Keratinocyte (primary cell): ENCODE data around the gene CFP. TPM values are rescaled to one million over a fixed set of nuclear protein-coding genes. Genes with fewer than 3 reads are reported as not detected.

Experiments used
- DNase-seq: peaks from one replicate; pipeline ENCODE4 v3.0.0-alpha.2; 2011; ENCODE audit warnings: low read depth, missing footprints, low spot score
- FAIRE-seq: peaks from 2 replicates; lab custom pipeline; 2011; peaks lifted over from hg19 to GRCh38; lab: Jason Lieb, UNC
- H2AFZ ChIP-seq: 2 replicates; pipeline ENCODE4 v1.6.0; 2012; ENCODE audit warnings: low read length, control low read depth, inconsistent platforms; ENCODE audit not compliant: control insufficient read depth
- H3K27ac ChIP-seq: 2 replicates; pipeline ENCODE4 v1.5.1; 2011; ENCODE audit warnings: low read length; ENCODE audit not compliant: control insufficient read depth, insufficient read depth
- H3K27me3 ChIP-seq: 3 replicates; pipeline ENCODE4 v1.6.0; 2011; ENCODE audit warnings: low read length; ENCODE audit not compliant: control insufficient read depth, insufficient read depth; ENCODE audit errors: extremely low read depth
- H3K36me3 ChIP-seq, 2 experiments: 2 replicates in 1 of 2; 3 replicates in 1 of 2; pipeline ENCODE4 v1.5.1; 2011; ENCODE audit warnings: low read length in 2 of 2, mild to moderate bottlenecking in 1 of 2; ENCODE audit not compliant: control insufficient read depth in 2 of 2, insufficient read depth in 2 of 2; ENCODE audit errors: extremely low read depth in 1 of 2
- H3K4me1 ChIP-seq: 3 replicates; pipeline ENCODE4 v1.5.1; 2011; ENCODE audit warnings: low read length; ENCODE audit not compliant: control insufficient read depth, insufficient read depth; ENCODE audit errors: extremely low read depth
- H3K4me2 ChIP-seq: 3 replicates; pipeline ENCODE4 v1.6.0; 2011; ENCODE audit warnings: low read depth, low read length; ENCODE audit not compliant: control insufficient read depth, insufficient read depth; ENCODE audit errors: extremely low read depth
- H3K4me3 ChIP-seq, 3 experiments: fragments of 200-600 bp in 1 of 3; sonication (generic) in 1 of 3; 2 replicates in 2 of 3; 3 replicates in 1 of 3; pipeline ENCODE4 v1.5.1; 2011 to 2016; ENCODE audit warnings: low read length in 3 of 3, mild to moderate bottlenecking in 3 of 3, control low read depth in 2 of 3, inconsistent platforms in 1 of 3, low read depth in 1 of 3, mixed read lengths in 1 of 3, mixed run types in 1 of 3, moderate library complexity in 1 of 3; ENCODE audit not compliant: control insufficient read depth in 2 of 3, insufficient read depth in 2 of 3; ENCODE audit errors: extremely low read depth in 1 of 3
- H3K79me2 ChIP-seq: 2 replicates; pipeline ENCODE4 v1.6.0; 2012; ENCODE audit warnings: low read length; ENCODE audit not compliant: control insufficient read depth, insufficient read depth
- H3K9ac ChIP-seq: 3 replicates; pipeline ENCODE4 v1.6.0; 2011; ENCODE audit warnings: low read length; ENCODE audit not compliant: control insufficient read depth, insufficient read depth; ENCODE audit errors: extremely low read depth
- H3K9me1 ChIP-seq: 3 replicates; pipeline ENCODE4 v1.6.0; 2011; ENCODE audit warnings: low read length; ENCODE audit not compliant: control insufficient read depth, insufficient read depth; ENCODE audit errors: extremely low read depth
- H3K9me3 ChIP-seq: 2 replicates; pipeline ENCODE4 v1.5.1; 2012; ENCODE audit warnings: low read depth, low read length; ENCODE audit not compliant: control insufficient read depth
- H4K20me1 ChIP-seq: 3 replicates; pipeline ENCODE4 v1.6.0; 2011; ENCODE audit warnings: low read length; ENCODE audit not compliant: control insufficient read depth, insufficient read depth; ENCODE audit errors: extremely low read depth
- EZH2 ChIP-seq: IDR thresholded peaks from one replicate; pipeline ENCODE4 v1.6.1; 2012; ENCODE audit warnings: inconsistent platforms, mild to moderate bottlenecking, low read length, moderate library complexity
- dilution Hi-C: fragments of 300-500 bp; cut with MboI; formaldehyde crosslinking; loops from one replicate; pipeline ENCODE4 v1.7.0; 2020; ENCODE audit warnings: low sequenced_read_pairs; ENCODE audit not compliant: extremely low pct_ligation_motif_present
- polyA plus RNA-seq, 5 experiments: library from polyadenylated mRNA; depleted of rRNA in 3 of 5; stranded (reverse) in 3 of 5; stranded (forward) in 1 of 5; unstranded in 1 of 5; fragments of >200 nt; gene quantifications; 1 replicate in 1 of 5; 2 replicates in 3 of 5; 3 replicates in 1 of 5; pipeline versions ENCODE4 v1.2.1 to v1.2.3, GENCODE V29; 2011 to 2012; ENCODE audit warnings: missing spikeins in 2 of 5, low read depth in 1 of 5, low replicate concordance in 1 of 5
- TF ChIP-seq, protein P1 (sequence below), 3 experiments: IDR thresholded peaks in 1 of 3; conservative IDR thresholded peaks in 1 of 3; optimal IDR thresholded peaks in 1 of 3; 2 replicates in 2 of 3; 3 replicates in 1 of 3; pipeline versions ENCODE3 to v1.5.1; 2011; ENCODE audit warnings: low read length in 3 of 3, mild to moderate bottlenecking in 3 of 3, moderate library complexity in 2 of 3, control low read depth in 1 of 3, inconsistent platforms in 1 of 3; ENCODE audit not compliant: insufficient read depth in 2 of 3; ENCODE audit errors: extremely low read depth in 1 of 3

The CFP gene
- polyA plus RNA-seq, 1 donor (not counting 4 experiments of a cell fraction or from before 2014, with no cell fraction given): 0.04 TPM

DNA sequence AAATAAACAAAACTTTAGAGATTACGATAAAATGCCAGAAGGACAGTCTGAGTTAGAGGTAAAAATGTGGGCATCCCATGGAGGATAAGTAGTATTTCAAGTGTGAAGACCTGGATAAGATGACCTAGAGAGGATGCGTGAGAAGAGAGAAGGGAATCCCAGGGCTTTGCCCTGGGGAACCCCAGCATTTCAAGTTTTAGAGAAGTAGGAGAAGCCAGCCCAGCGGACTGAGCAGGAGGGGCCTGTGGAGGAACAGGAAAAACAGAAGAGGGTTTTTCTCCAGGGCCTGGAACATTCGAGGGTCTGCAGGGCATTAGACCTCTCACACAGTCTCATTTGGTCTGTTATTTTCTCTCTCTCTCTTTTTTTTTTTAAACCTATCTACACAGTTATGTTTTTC lies 2.9 kb upstream of the CFP start:
- Histone ChIP-seq H3K9ac (no peak overlapping the region), H3K9me1 (no peaks in the 10 kb centered on the region), H2AFZ (no peak overlapping the region), H3K27me3 (no peaks in the 10 kb centered on the region), H3K36me3 (peaks cover 2 to 5% of the 10 kb centered on the region in 2 experiments), H3K79me2 (no peaks in the 10 kb centered on the region), H4K20me1 (no peaks in the 10 kb centered on the region), H3K27ac (no peak overlapping the region), H3K4me2 (no peak overlapping the region), H3K4me3 (no peak overlapping the region), H3K9me3 (peaks cover 2% of the 10 kb centered on the region), H3K4me1 (no peaks in the 10 kb centered on the region)
- dilution Hi-C loops: no loop called here
- FAIRE-seq (no peak), DNase-seq (no peak)
- TF ChIP-seq, protein P1, sequence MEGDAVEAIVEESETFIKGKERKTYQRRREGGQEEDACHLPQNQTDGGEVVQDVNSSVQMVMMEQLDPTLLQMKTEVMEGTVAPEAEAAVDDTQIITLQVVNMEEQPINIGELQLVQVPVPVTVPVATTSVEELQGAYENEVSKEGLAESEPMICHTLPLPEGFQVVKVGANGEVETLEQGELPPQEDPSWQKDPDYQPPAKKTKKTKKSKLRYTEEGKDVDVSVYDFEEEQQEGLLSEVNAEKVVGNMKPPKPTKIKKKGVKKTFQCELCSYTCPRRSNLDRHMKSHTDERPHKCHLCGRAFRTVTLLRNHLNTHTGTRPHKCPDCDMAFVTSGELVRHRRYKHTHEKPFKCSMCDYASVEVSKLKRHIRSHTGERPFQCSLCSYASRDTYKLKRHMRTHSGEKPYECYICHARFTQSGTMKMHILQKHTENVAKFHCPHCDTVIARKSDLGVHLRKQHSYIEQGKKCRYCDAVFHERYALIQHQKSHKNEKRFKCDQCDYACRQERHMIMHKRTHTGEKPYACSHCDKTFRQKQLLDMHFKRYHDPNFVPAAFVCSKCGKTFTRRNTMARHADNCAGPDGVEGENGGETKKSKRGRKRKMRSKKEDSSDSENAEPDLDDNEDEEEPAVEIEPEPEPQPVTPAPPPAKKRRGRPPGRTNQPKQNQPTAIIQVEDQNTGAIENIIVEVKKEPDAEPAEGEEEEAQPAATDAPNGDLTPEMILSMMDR (optimal IDR thresholded peaks at IDR 0.05 in 1 of 3, IDR thresholded peaks at IDR 0.05 in 1 of 3, conservative IDR thresholded peaks at IDR 0.05 in 1 of 3; ENCODE audit: extremely low read depth in 1 of 3, insufficient read depth in 2 of 3, low read length in 3 of 3): no peak
- TF ChIP-seq EZH2: no peak

DNA sequence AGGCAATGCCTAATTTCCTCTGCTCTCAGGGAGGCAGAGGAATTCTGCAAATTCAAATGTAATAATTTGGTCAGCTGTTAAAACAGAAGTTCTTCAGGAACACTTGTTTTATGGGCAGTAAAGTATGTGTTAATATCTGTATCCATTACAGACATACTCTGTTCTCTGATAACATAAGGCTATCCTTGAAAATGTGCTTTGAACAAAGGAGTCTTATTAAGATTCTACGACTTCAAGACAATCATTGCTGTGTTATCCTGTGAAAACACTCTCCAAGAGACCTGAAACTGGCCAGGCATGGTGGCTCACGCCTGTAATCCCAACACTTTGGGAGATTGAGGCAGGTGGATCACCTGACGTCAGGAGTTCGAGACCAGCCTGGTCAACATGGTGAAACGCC lies 1.9 kb upstream of the CFP start:
- Histone ChIP-seq H3K9me3 (peaks cover 2% of the 10 kb centered on the region), H3K4me3 (no peak overlapping the region), H3K9me1 (no peaks in the 10 kb centered on the region), H3K4me2 (no peak overlapping the region), H3K36me3 (peaks cover 0 to 5% of the 10 kb centered on the region in 2 experiments), H3K27me3 (no peaks in the 10 kb centered on the region), H3K79me2 (no peaks in the 10 kb centered on the region), H4K20me1 (no peaks in the 10 kb centered on the region), H3K27ac (no peak overlapping the region), H2AFZ (no peak overlapping the region), H3K4me1 (no peaks in the 10 kb centered on the region), H3K9ac (no peak overlapping the region)
- dilution Hi-C loops: no loop called here
- DNase-seq: no peak
- no peak for TF ChIP-seq EZH2
- TF ChIP-seq, protein P1 (optimal IDR thresholded peaks at IDR 0.05 in 1 of 3, IDR thresholded peaks at IDR 0.05 in 1 of 3, conservative IDR thresholded peaks at IDR 0.05 in 1 of 3; ENCODE audit: extremely low read depth in 1 of 3, insufficient read depth in 2 of 3, low read length in 3 of 3): no peak
- FAIRE-seq: no peak
